WTC11 (cell line): ENCODE data around the gene RPL19. TPM values are rescaled to one million over a fixed set of nuclear protein-coding genes. Genes with fewer than 3 reads are reported as not detected.

Experiments used
- ATAC-seq: fragments of 200-7000 bp; cut with Tn5 transposase; 2 replicates; pipeline ENCODE4 v1.10.0; 2021; ENCODE audit warnings: mild to moderate bottlenecking, moderate library complexity
- CTCF ChIA-PET: fragments of 300-600 bp; sonication (Branson Sonifier 250); formaldehyde crosslinking; loops from one replicate; lab custom pipeline; 2021; ENCODE audit warnings: antibody characterized with exemption; lab: Charles Lee
- POLR2A ChIA-PET: fragments of 350-600 bp; sonication (Branson Sonifier 250); formaldehyde crosslinking; loops from one replicate; lab custom pipeline; 2021; ENCODE audit warnings: antibody characterized with exemption; lab: Charles Lee
- DNase-seq: peaks from one replicate; pipeline ENCODE4 v3.0.0; 2021; ENCODE audit warnings: low spot score
- H3K27ac Mint-ChIP-seq: 2 replicates; pipeline ENCODE4 v1.8.0; 2021; ENCODE audit warnings: mixed read lengths
- H3K27me3 Mint-ChIP-seq: 2 replicates; pipeline ENCODE4 v1.8.0; 2021; ENCODE audit warnings: low read depth, mild to moderate bottlenecking, moderate library complexity, mixed read lengths
- H3K36me3 Mint-ChIP-seq: 2 replicates; pipeline ENCODE4 v1.8.0; 2021; ENCODE audit warnings: mixed read lengths
- H3K4me1 Mint-ChIP-seq: 2 replicates; pipeline ENCODE4 v1.8.0; 2022; ENCODE audit warnings: mixed read lengths
- H3K4me3 Mint-ChIP-seq: 2 replicates; pipeline ENCODE4 v1.8.0; 2021; ENCODE audit warnings: mild to moderate bottlenecking, moderate library complexity, mixed read lengths
- H3K9me3 Mint-ChIP-seq: 2 replicates; pipeline ENCODE4 v1.8.0; 2021; ENCODE audit warnings: mixed read lengths
- CREM ChIP-seq: sonication (generic); formaldehyde crosslinking; IDR thresholded peaks from 2 replicates; pipeline ENCODE4 v1.8.1; 2022; ENCODE audit warnings: mild to moderate bottlenecking, missing genetic modification reagents, moderate library complexity
- CTCF ChIP-seq: fragments of 200-600 bp; IDR thresholded peaks from 2 replicates; pipeline ENCODE4 v1.8.0; 2022; ENCODE audit warnings: antibody characterized with exemption
- E2F4 ChIP-seq: sonication (generic); formaldehyde crosslinking; IDR thresholded peaks from 2 replicates; pipeline ENCODE4 v1.8.1; 2022; ENCODE audit warnings: low read depth, mild to moderate bottlenecking, moderate library complexity, missing genetic modification reagents, borderline replicate concordance
- ERG ChIP-seq: fragments of 250-450 bp; sonication (Bioruptor Pico); IDR thresholded peaks from 2 replicates; pipeline ENCODE4 v1.8.0; 2021; ENCODE audit warnings: mild to moderate bottlenecking
- ETV6 ChIP-seq: sonication (generic); formaldehyde crosslinking; IDR thresholded peaks from 2 replicates; pipeline ENCODE4 v1.8.1; 2022; ENCODE audit warnings: mild to moderate bottlenecking, missing genetic modification reagents
- MXD4 ChIP-seq: fragments of 250-450 bp; sonication (Bioruptor Pico); IDR thresholded peaks from 2 replicates; pipeline ENCODE4 v1.8.0; 2021; ENCODE audit warnings: mild to moderate bottlenecking, moderate library complexity, borderline replicate concordance
- PRRX2 ChIP-seq: fragments of 250-450 bp; sonication (Bioruptor Pico); IDR thresholded peaks from 2 replicates; pipeline ENCODE4 v1.8.0; 2021; ENCODE audit warnings: mild to moderate bottlenecking
- total RNA-seq: library from RNA; stranded (reverse); gene quantifications from 3 replicates; pipeline ENCODE4 v1.2.3, GENCODE V29; 2021
- TF ChIP-seq, protein P1 (sequence below): fragments of 250-450 bp; sonication (Bioruptor Pico); IDR thresholded peaks from 2 replicates; pipeline ENCODE4 v1.9.0; 2021; ENCODE audit warnings: moderate library complexity, mild to moderate bottlenecking, inconsistent platforms, borderline replicate concordance
- TF ChIP-seq, protein P2 (sequence below): sonication (generic); formaldehyde crosslinking; IDR thresholded peaks from 2 replicates; pipeline ENCODE4 v1.8.0; 2022; ENCODE audit warnings: mild to moderate bottlenecking, missing genetic modification reagents
- TF ChIP-seq, protein P3 (sequence below): sonication (generic); formaldehyde crosslinking; IDR thresholded peaks from 2 replicates; pipeline ENCODE4 v1.8.1; 2023; ENCODE audit warnings: mild to moderate bottlenecking, missing genetic modification reagents, borderline replicate concordance

Gene RPL19
- total RNA-seq, 1 experiment from 2014 or later: 1,970 TPM

GRCh38 chr17:39183720-39184119 is 16.4 kb upstream of the RPL19 start:
- TF ChIP-seq PRRX2 (CRISPR knock-in tag) (no peak), ETV6 (CRISPR knock-in tag) (no peak), MXD4 (CRISPR knock-in tag) (no peak), ERG (CRISPR knock-in tag) (no peak), CREM (CRISPR knock-in tag) (no peak), E2F4 (CRISPR knock-in tag) (no peak), CTCF (no peak)
- TF ChIP-seq, protein P1, sequence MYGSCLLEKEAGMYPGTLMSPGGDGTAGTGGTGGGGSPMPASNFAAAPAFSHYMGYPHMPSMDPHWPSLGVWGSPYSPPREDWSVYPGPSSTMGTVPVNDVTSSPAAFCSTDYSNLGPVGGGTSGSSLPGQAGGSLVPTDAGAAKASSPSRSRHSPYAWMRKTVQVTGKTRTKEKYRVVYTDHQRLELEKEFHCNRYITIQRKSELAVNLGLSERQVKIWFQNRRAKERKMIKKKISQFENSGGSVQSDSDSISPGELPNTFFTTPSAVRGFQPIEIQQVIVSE: no peak
- TF ChIP-seq, protein P2, sequence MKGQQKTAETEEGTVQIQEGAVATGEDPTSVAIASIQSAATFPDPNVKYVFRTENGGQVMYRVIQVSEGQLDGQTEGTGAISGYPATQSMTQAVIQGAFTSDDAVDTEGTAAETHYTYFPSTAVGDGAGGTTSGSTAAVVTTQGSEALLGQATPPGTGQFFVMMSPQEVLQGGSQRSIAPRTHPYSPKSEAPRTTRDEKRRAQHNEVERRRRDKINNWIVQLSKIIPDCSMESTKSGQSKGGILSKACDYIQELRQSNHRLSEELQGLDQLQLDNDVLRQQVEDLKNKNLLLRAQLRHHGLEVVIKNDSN: no peak
- TF ChIP-seq, protein P3, sequence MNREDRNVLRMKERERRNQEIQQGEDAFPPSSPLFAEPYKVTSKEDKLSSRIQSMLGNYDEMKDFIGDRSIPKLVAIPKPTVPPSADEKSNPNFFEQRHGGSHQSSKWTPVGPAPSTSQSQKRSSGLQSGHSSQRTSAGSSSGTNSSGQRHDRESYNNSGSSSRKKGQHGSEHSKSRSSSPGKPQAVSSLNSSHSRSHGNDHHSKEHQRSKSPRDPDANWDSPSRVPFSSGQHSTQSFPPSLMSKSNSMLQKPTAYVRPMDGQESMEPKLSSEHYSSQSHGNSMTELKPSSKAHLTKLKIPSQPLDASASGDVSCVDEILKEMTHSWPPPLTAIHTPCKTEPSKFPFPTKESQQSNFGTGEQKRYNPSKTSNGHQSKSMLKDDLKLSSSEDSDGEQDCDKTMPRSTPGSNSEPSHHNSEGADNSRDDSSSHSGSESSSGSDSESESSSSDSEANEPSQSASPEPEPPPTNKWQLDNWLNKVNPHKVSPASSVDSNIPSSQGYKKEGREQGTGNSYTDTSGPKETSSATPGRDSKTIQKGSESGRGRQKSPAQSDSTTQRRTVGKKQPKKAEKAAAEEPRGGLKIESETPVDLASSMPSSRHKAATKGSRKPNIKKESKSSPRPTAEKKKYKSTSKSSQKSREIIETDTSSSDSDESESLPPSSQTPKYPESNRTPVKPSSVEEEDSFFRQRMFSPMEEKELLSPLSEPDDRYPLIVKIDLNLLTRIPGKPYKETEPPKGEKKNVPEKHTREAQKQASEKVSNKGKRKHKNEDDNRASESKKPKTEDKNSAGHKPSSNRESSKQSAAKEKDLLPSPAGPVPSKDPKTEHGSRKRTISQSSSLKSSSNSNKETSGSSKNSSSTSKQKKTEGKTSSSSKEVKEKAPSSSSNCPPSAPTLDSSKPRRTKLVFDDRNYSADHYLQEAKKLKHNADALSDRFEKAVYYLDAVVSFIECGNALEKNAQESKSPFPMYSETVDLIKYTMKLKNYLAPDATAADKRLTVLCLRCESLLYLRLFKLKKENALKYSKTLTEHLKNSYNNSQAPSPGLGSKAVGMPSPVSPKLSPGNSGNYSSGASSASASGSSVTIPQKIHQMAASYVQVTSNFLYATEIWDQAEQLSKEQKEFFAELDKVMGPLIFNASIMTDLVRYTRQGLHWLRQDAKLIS (CRISPR knock-in tag): no peak
- TF ChIP-seq, all 79 proteins: peak for 0
- Mint-ChIP-seq H3K9me3 (no peaks in the 10 kb centered on the region), H3K27me3 (no peaks in the 10 kb centered on the region), H3K27ac (no peak overlapping the region), H3K4me3 (no peak overlapping the region), H3K4me1 (no peaks in the 10 kb centered on the region), H3K36me3 (peaks cover 26% of the 10 kb centered on the region)
- DNase-seq (no peak), ATAC-seq (peak; percentile 22; the same call in 1 of the 2 replicates)
- ChIA-PET CTCF (interaction anchor here (0.6 to 4.9 kb wide), 6 partner anchors 10 to 201 kb away, joined by 3 to 39 read pairs (median 4); no protein-coding TSS in a partner anchor), POLR2A (no interaction called here)

GRCh38 chr17:39186481-39187002 is 13.5 kb upstream of the RPL19 start:
- CTCF ChIA-PET: interaction anchor here (0.6 to 4.9 kb wide), 4 partner anchors 12 to 1504 kb away, joined by 4 to 39 read pairs (median 5); no protein-coding TSS in a partner anchor
- no peaks in the 10 kb centered on the region for H3K9me3 Mint-ChIP-seq
- ATAC-seq (no peak), DNase-seq (no peak)
- H3K27ac Mint-ChIP-seq: no peak overlapping the region
- peaks cover 25% of the 10 kb centered on the region for H3K36me3 Mint-ChIP-seq
- no peaks in the 10 kb centered on the region for H3K27me3 Mint-ChIP-seq
- no peak overlapping the region for H3K4me3 Mint-ChIP-seq
- TF ChIP-seq MXD4 (CRISPR knock-in tag) (no peak), E2F4 (CRISPR knock-in tag) (no peak)
- POLR2A ChIA-PET: no interaction called here
- H3K4me1 Mint-ChIP-seq: no peaks in the 10 kb centered on the region
